ENCODE results near the gene VASN.

The VASN gene

DNA sequence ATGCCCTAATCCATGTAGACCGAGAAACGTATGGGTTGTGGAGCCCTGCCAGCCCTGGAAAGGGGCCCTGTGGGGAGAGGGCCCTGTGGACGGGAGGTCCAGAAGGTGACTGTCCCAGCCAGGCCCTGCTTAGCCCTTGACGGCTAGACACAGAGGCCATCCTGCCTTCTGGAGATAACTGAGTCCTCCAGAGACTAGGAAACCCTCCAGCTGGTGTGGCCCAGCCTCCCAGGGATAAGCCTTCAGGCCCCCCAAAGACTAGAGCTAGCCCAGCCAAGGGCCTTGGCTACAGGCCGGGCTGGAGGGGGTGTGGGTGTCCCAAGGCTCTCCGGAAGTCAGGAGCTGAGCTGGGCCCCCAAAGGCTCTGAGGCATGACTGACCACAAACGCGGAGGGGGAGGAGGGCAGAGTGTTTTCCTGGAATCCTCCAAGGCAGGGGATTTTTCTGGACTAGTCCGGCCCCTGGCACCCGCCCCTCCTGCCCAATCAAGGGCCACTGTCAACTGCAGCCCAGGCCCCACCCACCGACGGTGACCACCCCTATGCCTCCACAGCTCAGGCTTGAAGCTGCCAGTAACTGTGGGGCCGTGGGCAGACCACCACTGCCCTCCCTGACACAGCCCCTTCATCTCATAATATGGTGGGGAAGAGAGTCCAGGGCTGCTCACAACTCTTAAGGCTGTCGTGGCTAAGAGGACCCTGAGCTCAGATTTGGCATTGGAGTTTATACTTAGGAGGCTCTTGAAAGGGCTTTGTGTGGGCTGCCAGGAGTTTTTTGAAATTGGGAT lies 885 bp upstream of the VASN start:
- no peak for TF ChIP-seq Cebpa-rat (IDR thresholded peaks at IDR 0.05)
- Histone ChIP-seq H3K27me3 (no peaks in the 10 kb centered on the region), H3K4me1 (peaks cover 57 to 75% (median 61%) of the 10 kb centered on the region in 10 experiments), H4K20me1 (peaks cover 74 to 100% (median 100%) of the 10 kb centered on the region in 11 experiments), H3K9ac (peak overlapping the region in 6 of 11 experiments; percentile 13 to 81 (median 56); a peak in 8 of 22 replicates), H3K9me3 (replicated peaks in 1 of 11) (no peaks in the 10 kb centered on the region), H3K27ac (peak overlapping the region in 2 of 11 experiments; percentile 20 to 27; a peak in 4 of 22 replicates), H3K4me3 (no peak overlapping the region), H3K36me3 (peaks cover 6 to 70% (median 27%) of the 10 kb centered on the region in 11 experiments; a peak in 20 of 22 replicates), H3K4me2 (peak overlapping the region; percentile 97 to 100 (median 99))

DNA sequence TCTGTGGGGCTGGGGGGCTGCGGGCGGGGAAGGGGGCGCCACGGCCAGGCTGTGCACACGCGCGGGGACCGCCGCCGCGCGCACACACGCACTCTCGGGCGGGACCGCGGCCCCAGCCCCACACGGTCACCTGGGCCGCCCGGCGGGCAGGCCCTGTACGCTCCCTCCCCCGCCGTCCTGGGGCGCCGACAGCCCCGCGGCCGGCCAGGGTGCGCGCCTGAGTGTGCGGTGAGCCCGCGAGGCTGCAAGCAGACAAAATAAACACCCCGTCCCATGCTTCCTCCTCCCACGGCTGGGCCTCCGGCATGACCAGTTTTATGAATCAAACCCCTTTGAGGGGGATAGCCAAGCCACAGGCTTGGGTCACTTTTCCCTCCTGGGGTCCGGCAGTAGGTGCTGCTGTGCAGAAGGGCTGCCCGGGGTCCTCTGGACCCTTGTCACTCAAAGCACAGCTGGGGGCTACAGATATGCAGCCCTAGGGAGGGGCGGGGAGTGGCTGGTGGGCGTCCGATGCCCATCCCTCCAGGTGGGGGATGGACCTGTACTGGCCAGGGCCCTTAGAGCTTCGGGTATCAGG lies 441 bp downstream of the VASN start:
- H3K9ac ChIP-seq, result peak overlapping the region; percentile 57 to 81 (median 74)
- TF ChIP-seq Cebpa-rat (IDR thresholded peaks at IDR 0.05), result no peak
- peak overlapping the region; percentile 36 to 73 (median 63) for H3K4me3 ChIP-seq
- H3K9me3 ChIP-seq (replicated peaks in 1 of 11), result no peaks in the 10 kb centered on the region
- peaks cover 60 to 81% (median 66%) of the 10 kb centered on the region in 10 experiments for H3K4me1 ChIP-seq
- H3K36me3 ChIP-seq, result peaks cover 6 to 64% (median 20%) of the 10 kb centered on the region in 11 experiments; a peak in 19 of 22 replicates
- H3K27ac ChIP-seq, result peak overlapping the region in 10 of 11 experiments; percentile 30 to 66 (median 47); a peak in 17 of 22 replicates
- no peaks in the 10 kb centered on the region for H3K27me3 ChIP-seq
- peak overlapping the region; percentile 97 to 100 (median 99) for H3K4me2 ChIP-seq
- peaks cover 79 to 100% (median 99%) of the 10 kb centered on the region in 11 experiments for H4K20me1 ChIP-seq

DNA sequence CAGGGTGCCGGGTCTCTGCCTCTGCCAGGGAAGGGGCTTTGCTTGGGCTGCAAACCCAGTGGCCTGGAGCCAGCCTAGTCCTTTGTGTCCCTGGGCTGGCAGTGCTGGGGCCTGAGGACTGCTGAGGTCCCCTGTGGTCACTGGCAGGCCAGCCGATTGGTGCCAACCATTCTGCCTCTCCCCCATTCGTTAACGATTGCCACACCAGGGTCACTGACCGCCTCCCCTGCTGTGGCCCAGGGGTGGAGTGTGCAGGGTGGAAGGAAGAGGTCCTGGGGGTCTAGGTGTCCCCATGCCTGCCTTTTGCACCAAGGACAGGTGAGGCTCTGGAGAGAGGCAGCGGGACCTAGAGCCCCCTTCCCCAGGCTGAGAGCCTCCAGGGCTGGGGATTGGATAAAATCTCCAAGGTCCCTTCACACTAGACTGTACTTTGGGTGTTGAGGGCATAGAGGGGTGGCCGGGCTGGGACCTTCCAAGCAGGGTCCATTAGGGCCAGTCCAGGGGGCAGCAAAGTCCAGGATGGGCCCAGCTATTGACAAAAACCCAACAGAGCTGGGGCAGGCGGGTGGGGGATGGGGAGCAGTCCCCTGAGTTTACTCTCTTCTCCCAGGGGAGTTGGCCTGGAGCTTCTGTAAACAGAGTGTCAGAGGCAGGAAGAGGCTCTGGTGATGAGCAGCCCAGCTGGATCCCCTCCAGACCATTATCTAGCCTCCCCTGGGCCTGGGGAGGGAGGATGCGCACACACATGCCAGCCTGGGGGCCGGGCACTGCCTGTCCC lies 1.1 kb downstream of the VASN start:
- peaks cover 83 to 99% (median 97%) of the 10 kb centered on the region in 11 experiments for H4K20me1 ChIP-seq
- no peaks in the 10 kb centered on the region for H3K9me3 ChIP-seq (replicated peaks in 1 of 11)
- no peaks in the 10 kb centered on the region for H3K27me3 ChIP-seq
- peak overlapping the region; percentile 57 to 81 (median 74) for H3K9ac ChIP-seq
- TF ChIP-seq Cebpa-rat (IDR thresholded peaks at IDR 0.05), result no peak
- peaks cover 65 to 87% (median 71%) of the 10 kb centered on the region in 10 experiments for H3K4me1 ChIP-seq
- H3K4me3 ChIP-seq, result peak overlapping the region; percentile 36 to 73 (median 63)
- peaks cover 0 to 57% (median 13%) of the 10 kb centered on the region in 11 experiments; a peak in 15 of 22 replicates for H3K36me3 ChIP-seq
- H3K4me2 ChIP-seq, result peak overlapping the region; percentile 97 to 100 (median 99)
- peak overlapping the region in 9 of 11 experiments; percentile 14 to 66 (median 48); a peak in 13 of 22 replicates for H3K27ac ChIP-seq

DNA sequence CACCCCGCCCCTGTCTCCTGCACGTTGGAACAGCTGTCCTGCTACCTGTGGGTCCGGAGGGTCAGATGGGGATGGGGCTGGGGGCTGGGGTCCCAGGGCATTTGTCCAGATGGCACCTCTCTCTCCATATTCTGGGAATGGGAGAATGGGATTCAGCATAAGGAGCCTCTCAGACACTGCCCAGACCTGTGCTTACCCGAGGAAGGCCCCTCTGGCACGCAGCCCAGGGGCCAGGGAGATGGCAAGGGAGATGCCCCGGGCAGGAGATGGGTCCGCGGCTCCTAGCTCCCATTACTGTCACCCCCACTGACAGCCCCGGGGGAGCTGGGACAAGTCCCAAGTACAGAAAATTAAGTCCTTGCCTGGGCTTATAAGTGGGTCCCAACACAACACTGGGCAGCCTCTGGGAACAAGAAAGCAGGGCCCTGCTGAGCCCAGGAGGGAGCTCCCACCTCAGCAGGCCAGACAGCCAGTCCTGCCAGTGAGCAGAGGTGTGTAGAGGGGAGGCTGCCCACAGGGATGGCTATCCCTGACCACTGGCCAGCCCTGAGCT lies 1.8 kb downstream of the VASN start:
- peaks cover 0 to 54% (median 13%) of the 10 kb centered on the region in 11 experiments; a peak in 11 of 22 replicates for H3K36me3 ChIP-seq
- TF ChIP-seq Cebpa-rat (IDR thresholded peaks at IDR 0.05), result no peak
- H3K27ac ChIP-seq, result peak overlapping the region in 6 of 11 experiments; percentile 15 to 46 (median 36); a peak in 9 of 22 replicates
- peaks cover 85 to 99% (median 97%) of the 10 kb centered on the region in 11 experiments for H4K20me1 ChIP-seq
- peak overlapping the region in 6 of 10 experiments; percentile 49 to 73 (median 62); a peak in 8 of 20 replicates for H3K4me3 ChIP-seq
- no peaks in the 10 kb centered on the region for H3K9me3 ChIP-seq (replicated peaks in 1 of 11)
- peak overlapping the region in 10 of 11 experiments; percentile 27 to 81 (median 66); a peak in 16 of 22 replicates for H3K9ac ChIP-seq
- peak overlapping the region; percentile 97 to 100 (median 99) for H3K4me2 ChIP-seq
- H3K27me3 ChIP-seq, result no peaks in the 10 kb centered on the region
- H3K4me1 ChIP-seq, result peaks cover 72 to 94% (median 78%) of the 10 kb centered on the region in 10 experiments

DNA sequence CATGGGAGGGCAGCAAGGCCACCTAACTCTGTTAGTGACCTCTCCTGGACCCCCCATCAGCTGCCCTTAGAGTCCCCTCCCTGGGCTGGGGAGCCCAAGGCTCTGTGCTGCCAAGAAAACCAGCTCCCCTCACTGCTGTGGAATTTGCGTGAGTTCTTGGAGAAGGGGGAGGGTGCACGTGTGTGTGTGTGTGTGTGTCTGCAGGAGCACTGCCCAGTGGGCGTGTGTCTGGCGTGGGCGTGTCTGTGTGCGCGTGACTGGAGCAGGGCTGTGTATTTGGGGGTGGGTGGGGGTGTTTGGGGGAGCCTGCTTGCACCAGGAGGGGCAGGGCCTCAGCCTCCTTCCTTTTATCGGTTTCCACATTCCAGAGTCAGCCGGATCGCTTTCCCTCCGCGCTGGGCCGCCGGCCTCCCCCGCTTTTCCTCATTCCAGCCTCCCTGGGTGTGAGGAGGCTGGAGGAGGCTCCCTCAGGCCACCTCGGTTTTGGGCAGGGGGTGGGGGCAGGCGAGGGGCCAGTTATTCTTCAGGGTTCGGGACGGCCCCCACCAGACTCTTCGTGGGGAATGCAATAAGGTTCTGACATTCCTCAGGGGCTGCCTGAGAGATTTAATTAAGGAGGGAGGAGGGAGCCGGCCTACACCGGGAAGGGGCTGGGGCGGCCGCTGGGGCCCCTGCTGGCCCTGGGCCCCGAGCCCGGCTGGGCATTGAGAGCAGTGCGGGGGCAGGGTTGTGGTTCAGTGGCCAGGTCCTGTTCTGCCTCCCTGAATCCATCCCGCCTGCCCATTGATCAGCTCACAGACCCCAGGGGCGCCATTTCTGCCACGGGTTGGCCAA lies 2.5 kb downstream of the VASN start:
- Histone ChIP-seq H4K20me1 (peaks cover 85 to 99% (median 97%) of the 10 kb centered on the region in 11 experiments), H3K27ac (peak overlapping the region in 6 of 11 experiments; percentile 15 to 46 (median 36); a peak in 10 of 22 replicates), H3K4me2 (peak overlapping the region; percentile 97 to 100 (median 99)), H3K9ac (peak overlapping the region in 10 of 11 experiments; percentile 27 to 81 (median 66); a peak in 15 of 22 replicates), H3K36me3 (peaks cover 0 to 54% (median 9%) of the 10 kb centered on the region in 11 experiments; a peak in 11 of 22 replicates), H3K4me1 (peaks cover 79 to 96% (median 83%) of the 10 kb centered on the region in 10 experiments), H3K4me3 (no peak overlapping the region), H3K27me3 (no peaks in the 10 kb centered on the region), H3K9me3 (replicated peaks in 1 of 11) (no peaks in the 10 kb centered on the region)
- no peak for TF ChIP-seq Cebpa-rat (IDR thresholded peaks at IDR 0.05)

DNA sequence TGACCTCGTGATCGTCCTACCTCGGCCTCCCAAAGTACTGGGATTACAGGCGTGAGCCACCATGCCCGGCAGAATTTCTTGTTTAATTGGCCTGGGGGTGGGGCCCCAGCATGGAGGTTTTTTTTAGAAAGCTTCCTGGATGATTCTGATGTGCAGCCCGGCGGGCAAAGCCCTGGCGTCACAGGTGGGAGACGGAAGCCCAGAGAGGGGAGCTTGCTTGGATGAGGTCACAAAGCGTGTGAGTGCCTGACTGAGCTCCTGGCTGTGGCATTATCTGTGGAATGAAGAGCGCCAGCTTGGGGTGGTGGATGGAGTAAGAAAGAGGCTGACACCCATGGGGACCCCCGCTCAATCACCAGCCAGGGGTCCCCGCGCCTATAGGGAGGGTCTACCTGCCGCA lies 4.1 kb downstream of the VASN start:
- Histone ChIP-seq H3K4me1 (peaks cover 75 to 96% (median 88%) of the 10 kb centered on the region in 10 experiments), H3K4me2 (peak overlapping the region in 10 of 11 experiments; percentile 32 to 100 (median 59); a peak in 19 of 22 replicates), H3K27me3 (no peaks in the 10 kb centered on the region), H3K36me3 (peaks cover 0 to 52% (median 14%) of the 10 kb centered on the region in 11 experiments; a peak in 17 of 22 replicates), H3K4me3 (no peak overlapping the region), H4K20me1 (peaks cover 86 to 99% (median 97%) of the 10 kb centered on the region in 11 experiments), H3K9ac (peak overlapping the region in 7 of 11 experiments; percentile 5 to 41 (median 31); a peak in 7 of 22 replicates), H3K27ac (peak overlapping the region in 4 of 11 experiments; percentile 16 to 46 (median 34); a peak in 5 of 22 replicates), H3K9me3 (replicated peaks in 1 of 11) (no peaks in the 10 kb centered on the region)
- TF ChIP-seq Cebpa-rat (IDR thresholded peaks at IDR 0.05), result no peak

Data from BLaER1 treated with 17β-estradiol and CSF1 and Interleukin-3, amounts not matched to agents 10 nM and 100 nM (cell line).